ENCODE measurements around the gene UPK3A.
A peak's percentile ranks its signal among the peaks of the same experiment; 100 is the strongest.

The UPK3A gene

DNA sequence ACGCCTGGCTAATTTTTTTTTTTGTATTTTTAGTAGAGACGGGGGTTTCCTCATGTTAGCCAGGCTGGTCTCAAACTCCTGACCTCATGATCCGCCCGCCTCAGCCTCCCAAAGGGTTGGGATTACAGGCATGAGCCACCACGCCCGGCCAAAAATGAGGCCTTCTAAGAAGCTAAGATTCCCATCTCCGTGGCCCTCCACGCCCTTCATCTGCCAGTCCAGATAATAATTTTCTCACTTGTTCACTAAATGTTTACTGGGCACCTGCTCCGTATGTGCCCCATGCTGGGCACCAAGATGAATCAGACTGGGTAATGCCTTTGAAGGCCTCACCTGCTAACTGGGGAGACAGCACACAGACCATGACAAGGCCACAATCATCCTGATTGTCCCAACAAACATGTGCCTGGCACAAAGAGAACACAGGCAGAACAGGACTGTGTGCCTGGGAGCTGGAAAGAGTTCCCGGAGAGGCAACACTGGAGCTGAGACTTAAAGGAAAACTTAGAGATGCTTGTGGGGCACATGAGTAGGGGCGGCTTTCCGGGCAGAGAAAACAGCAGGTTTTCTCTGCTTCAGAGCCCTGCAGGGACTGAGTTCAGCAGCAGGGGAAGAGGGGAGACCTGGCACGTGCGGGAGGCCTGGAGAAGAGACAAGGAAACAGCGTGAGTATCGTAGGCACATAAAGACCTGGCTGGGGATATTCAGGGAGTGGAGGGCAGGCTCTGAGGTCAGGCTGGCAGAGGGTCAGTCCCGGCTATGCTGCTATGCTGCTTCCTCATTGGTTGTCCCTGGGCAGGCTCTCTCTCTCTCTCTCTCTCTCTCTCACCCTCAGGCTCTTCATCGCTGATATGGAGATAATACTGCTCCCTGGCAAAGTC is 46.4 kb upstream of the UPK3A start:
- no peak for TF ChIP-seq POLR2A (IDR thresholded peaks at IDR 0.05; ENCODE audit: extremely low read depth, insufficient read length)
- TF ChIP-seq, protein P1, sequence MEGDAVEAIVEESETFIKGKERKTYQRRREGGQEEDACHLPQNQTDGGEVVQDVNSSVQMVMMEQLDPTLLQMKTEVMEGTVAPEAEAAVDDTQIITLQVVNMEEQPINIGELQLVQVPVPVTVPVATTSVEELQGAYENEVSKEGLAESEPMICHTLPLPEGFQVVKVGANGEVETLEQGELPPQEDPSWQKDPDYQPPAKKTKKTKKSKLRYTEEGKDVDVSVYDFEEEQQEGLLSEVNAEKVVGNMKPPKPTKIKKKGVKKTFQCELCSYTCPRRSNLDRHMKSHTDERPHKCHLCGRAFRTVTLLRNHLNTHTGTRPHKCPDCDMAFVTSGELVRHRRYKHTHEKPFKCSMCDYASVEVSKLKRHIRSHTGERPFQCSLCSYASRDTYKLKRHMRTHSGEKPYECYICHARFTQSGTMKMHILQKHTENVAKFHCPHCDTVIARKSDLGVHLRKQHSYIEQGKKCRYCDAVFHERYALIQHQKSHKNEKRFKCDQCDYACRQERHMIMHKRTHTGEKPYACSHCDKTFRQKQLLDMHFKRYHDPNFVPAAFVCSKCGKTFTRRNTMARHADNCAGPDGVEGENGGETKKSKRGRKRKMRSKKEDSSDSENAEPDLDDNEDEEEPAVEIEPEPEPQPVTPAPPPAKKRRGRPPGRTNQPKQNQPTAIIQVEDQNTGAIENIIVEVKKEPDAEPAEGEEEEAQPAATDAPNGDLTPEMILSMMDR (IDR thresholded peaks at IDR 0.05; ENCODE audit: low read depth, low read length): no peak
- TF ChIP-seq MYC (IDR thresholded peaks at IDR 0.05; ENCODE audit: low read depth, low read length): no peak
- TF ChIP-seq, protein P2, sequence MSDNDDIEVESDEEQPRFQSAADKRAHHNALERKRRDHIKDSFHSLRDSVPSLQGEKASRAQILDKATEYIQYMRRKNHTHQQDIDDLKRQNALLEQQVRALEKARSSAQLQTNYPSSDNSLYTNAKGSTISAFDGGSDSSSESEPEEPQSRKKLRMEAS (IDR thresholded peaks at IDR 0.05; ENCODE audit: low read depth, low read length): no peak
- DNase-seq (ENCODE audit: low read depth): no peak
- peak overlapping the region; percentile 70 for H3K4me3 ChIP-seq (ENCODE audit: low read depth, low read length)

DNA sequence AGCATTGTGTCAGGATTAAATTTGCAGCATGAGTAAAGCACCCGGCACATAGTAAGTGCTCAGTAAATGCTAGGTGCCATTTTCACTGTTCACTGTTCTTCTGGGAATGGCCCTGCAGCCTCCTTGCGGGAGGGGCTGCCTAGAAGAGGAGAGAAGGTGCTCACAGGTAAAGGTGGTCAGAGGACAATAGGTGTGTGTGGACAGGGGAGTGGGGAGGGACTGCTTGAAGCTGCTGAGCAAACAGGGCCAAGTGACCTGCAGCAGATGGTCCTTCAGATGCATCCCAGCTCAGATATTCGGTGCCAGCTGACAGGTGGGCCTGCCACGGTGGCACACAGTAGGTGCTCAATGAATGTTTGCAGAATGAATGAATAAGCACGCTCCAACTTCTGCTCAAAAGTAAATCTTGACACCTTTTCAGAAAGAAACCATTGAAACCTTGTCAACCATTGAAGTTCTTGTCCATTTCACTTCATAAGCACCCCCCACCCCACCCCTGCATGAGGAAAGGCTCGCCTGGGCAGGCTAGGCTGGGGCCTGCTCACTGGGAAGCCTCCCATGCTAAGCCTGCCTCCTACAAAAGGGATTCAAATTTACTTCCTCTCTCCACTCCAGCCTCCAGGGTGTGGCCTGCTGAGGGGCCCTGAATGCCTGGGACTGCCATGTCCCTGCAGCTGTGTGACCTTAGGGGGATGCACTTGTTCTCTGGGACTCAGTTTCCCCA is 45.6 kb upstream of the UPK3A start:
- H3K4me3 ChIP-seq (ENCODE audit: low read depth, low read length): peak overlapping the region; percentile 70
- no peak for TF ChIP-seq POLR2A (IDR thresholded peaks at IDR 0.05; ENCODE audit: extremely low read depth, insufficient read length)
- TF ChIP-seq, protein P1 (IDR thresholded peaks at IDR 0.05; ENCODE audit: low read depth, low read length): no peak
- TF ChIP-seq, protein P2 (IDR thresholded peaks at IDR 0.05; ENCODE audit: low read depth, low read length): no peak
- TF ChIP-seq MYC (IDR thresholded peaks at IDR 0.05; ENCODE audit: low read depth, low read length): no peak
- peak; percentile 76 for DNase-seq (ENCODE audit: low read depth)

DNA sequence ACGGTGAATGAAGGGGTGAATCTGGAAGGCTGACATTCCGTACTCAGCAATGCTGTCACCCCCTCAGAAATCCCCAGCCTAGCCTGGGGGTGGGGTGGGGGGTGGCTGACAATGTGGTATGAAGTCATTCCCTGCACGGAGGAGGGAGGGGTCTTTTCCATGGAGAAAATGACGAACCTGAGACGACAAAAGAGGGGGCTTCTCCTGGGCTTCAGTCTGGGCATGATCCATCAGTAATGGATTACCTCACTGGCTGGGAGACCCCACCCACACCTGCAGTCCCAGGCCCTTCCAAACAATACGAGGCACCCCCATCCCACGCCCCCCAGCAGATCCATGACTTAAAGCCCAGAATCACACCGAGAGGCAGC is 45.1 kb upstream of the UPK3A start:
- TF ChIP-seq MYC (IDR thresholded peaks at IDR 0.05; ENCODE audit: low read depth, low read length) (no peak), POLR2A (IDR thresholded peaks at IDR 0.05; ENCODE audit: extremely low read depth, insufficient read length) (no peak)
- TF ChIP-seq, protein P1 (IDR thresholded peaks at IDR 0.05; ENCODE audit: low read depth, low read length): no peak
- TF ChIP-seq, protein P2 (IDR thresholded peaks at IDR 0.05; ENCODE audit: low read depth, low read length): no peak

DNA sequence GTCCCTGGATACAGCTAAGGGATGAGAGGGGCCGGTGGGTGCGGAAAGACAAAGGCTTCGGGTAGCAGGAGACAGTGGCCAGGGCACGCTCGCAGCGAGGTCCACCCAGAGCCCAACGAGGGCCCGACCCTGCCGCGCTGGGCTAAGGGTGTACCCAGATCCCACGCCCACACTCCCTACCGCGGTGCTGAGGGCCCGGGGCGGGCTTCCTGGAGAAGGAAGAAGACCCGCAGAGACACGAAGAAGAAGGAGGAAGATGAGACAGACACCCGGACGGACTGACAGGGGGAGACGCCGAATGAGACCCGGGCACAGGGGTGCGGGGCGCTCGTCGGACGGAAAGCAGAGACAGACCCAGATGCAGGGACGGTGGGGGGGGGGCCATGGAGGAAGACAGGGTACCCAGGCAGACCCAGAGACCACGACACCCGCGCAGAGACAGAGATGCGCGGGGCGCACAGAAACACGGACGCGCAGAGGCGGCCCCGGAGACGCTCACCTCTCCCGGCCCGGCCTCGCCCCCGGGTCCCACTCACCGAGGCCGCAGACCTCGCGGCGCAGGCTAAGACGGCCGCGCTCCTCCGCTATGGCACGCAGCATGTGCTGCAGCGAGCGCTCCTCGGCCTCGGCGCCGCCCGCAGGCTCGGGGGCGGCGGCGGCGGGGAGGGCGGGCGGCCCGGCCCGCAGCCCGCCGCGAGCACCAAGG is 44.5 kb upstream of the UPK3A start:
- DNase-seq (ENCODE audit: low read depth): peak; percentile 65
- H3K4me3 ChIP-seq (ENCODE audit: low read depth, low read length): peak overlapping the region; percentile 70
- no peak for TF ChIP-seq MYC (IDR thresholded peaks at IDR 0.05; ENCODE audit: low read depth, low read length)
- TF ChIP-seq, protein P1 (IDR thresholded peaks at IDR 0.05; ENCODE audit: low read depth, low read length): no peak
- TF ChIP-seq POLR2A (IDR thresholded peaks at IDR 0.05; ENCODE audit: extremely low read depth, insufficient read length): no peak
- TF ChIP-seq, protein P2 (IDR thresholded peaks at IDR 0.05; ENCODE audit: low read depth, low read length): no peak

More for the DNA sequence above, 45.1 kb upstream of the UPK3A start:
- peak overlapping the region; percentile 70 for H3K4me3 ChIP-seq (ENCODE audit: low read depth, low read length)
- no peak for DNase-seq (ENCODE audit: low read depth)

DNA sequence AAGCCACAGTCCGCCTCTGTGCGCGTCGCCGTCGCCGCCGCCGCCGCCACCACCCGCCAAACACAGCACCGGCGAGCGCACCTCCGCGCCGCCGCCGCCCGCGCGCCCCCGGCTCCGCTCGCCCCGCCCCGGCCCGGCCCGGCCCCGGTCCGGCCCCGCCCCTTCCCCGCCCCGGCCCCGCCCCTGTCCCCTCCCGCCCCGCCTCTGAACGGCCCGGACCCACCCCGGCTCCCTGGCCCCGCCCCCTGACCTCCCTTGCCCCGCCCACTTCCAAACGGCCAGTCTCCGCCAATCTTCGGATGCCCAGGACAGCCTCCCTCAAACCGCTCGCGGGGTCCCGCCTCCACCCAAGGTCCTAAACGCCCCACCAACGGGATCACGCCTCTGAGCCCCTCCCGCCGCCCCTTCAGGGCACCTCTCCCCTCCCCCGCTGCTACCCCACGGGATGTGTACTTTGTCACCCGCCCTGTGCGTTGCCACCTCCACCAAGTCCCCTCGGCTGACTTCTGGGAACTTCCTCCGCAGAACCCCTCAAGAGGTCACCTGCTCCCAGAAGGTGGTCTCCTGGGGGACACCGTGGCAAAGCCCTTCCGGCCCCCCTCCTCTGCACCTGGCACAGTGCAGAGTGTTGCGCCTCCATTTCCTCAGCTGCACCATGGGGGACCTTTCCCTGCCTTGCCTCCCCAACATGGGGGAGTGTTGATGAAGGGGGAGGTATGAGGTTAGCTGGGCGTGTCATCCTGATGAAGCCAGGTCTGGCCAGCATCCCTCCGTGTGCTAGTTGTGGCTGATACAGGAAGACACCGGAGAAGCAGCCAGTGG is 43.7 kb upstream of the UPK3A start, which contains the start of gene KIAA0930:
KIAA0930 (minus strand) TSS at position 85 of the 822 bp plus-strand sequence. CDS start 191 bp downstream, outside the sequence.
- peak; percentile 86 for DNase-seq (ENCODE audit: low read depth)
- TF ChIP-seq POLR2A (IDR thresholded peaks at IDR 0.05; ENCODE audit: extremely low read depth, insufficient read length): no peak
- TF ChIP-seq, protein P2 (IDR thresholded peaks at IDR 0.05; ENCODE audit: low read depth, low read length): no peak
- TF ChIP-seq, protein P1 (IDR thresholded peaks at IDR 0.05; ENCODE audit: low read depth, low read length): no peak
- TF ChIP-seq MYC (IDR thresholded peaks at IDR 0.05; ENCODE audit: low read depth, low read length): no peak
- peak within 1 kb of the TSS; percentile 70 for H3K4me3 ChIP-seq (ENCODE audit: low read depth, low read length)

Data from NB4 (cell line).